DMS114 treated with DMSO at 0.1 percent for 48 hours (cell line): ENCODE data around the gene SPSB4.

Experiments
- DNase-seq: peaks from one replicate; lab custom pipeline; 2025; ENCODE audit not compliant: unreplicated experiment; lab: John Stamatoyannopoulos, UW

The SPSB4 gene

DNA sequence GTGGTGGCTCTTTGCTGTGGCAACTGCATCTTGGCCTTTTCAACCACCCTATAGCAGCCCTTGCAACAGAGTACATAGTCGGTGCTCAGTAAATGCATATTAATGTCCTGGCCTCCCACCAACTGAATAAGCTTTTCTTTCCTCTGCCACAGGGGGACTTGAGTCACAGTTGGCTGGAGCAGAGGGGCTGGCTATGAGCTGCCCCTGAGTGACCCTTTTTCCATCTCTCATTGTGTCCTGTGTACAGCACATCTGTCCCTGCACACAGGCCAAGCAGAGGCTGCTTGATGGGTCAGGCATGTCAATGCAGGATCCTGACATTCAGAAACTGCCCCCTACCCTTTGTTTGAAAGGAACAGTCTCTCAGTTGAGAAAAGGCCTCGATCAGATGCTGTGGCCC, 22.4 kb downstream of the SPSB4 start:
- DNase-seq = no peak

DNA sequence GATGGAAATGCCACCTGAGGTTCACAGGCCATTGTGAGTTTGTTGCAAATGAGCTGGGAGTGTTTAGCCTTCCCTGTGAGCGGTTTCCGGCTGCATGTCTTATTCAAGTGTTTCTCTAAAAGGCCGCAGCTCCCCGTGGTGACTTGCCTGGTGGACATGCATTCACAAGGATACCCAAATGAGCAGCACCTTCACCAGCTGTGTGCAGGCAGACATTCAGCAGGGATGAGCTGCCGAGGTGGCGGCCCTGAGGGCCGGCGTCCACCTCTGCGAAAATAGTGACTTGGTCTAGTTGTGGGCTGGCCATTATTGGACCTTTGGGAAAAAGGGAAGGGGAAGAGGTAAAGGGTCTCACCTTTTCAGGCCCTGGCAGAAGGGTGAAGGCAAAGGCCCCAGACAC, 23.4 kb downstream of the SPSB4 start:
- DNase-seq = no peak

DNA sequence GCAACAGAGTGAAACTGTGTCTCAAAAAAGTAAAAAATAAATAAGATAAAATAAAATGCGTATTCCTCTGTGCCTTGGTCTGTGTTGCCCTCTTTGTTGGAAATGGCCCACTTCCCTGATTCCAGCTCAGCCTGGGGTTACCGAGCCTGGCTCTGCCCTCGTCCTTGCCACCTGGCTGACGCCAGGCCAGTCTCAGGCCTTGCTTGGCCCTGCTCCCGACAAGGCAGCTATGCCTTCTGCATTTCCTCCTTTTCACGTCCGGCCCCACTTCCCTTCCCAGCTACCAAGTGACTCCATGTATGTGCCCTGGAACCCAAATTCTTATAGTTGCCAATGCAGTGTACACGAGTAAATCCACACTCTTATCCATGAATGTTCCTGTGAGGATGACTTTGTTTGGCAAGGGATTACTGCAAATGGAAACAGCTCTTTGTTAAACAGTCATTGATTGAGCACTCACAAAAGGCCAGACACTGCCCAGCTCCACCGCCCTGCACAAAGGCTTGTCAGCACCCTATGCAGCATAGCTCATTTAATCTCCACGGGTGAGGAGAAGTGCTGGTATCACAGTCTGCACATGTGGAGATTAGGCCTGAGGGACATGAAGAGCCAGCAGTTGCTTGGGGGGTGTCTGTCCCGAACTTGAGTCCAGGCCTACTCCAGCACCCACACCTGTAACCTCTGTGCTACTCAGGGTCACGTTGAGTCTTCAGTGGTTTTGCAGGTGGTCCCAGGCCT, 25.1 kb downstream of the SPSB4 start:
- DNase-seq = no peak

DNA sequence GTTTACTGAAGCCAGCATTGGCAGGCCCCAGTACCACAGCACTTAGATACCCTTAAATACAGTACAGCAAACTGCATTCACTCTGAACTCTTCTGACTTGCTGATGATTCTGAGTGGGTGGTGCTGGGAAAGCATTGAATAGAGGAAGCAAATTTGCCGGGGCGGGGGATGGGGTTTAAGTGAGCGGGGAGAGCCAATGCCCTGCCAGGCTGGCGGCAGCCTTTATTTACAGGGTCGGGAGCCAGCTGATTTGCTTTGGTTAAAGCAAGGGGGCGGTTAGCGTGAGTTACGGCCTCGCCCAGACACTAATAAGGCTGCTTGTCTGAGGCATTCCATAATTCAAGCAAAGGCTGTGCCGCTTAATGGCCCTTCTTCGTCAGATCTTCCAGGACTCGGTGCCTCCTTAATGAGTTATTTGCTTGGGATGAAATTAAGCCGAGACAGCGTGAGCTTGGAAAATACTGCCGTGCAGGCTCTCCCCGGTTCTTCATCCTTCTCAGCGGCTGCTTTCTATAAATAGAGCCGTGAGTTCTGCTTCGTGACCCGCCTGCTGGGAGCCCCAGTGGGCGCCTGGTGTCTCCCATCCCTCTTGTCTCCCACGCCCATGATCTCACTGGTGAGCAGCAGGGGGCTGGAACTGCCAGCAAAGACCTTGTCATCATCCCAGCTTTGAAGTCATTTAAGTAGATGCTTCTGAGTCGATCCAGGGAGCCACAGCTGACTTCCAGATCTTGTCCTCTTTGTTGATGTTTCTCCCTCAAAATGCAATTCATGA, 25.8 kb downstream of the SPSB4 start:
- DNase-seq = no peak

DNA sequence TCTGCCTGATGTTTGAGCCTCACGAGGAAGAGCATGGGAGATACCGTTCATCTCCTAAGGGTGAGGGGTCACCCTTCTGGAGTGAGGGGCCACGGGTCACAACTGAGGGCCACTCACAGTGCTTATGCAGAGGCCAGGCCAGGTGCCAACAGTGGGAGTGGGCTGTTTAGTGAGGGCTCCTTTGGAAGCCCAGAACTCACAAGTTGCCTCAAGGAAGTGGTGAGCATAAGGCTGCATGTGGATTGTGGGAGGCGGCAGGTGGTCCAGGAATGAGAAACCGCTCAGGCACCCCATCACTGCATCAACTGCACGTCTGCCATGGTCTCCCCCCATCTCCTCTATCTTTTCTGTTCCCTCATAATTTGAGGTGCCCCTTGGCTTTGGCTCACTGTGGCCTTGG, 26.5 kb downstream of the SPSB4 start:
- no peak for DNase-seq

DNA sequence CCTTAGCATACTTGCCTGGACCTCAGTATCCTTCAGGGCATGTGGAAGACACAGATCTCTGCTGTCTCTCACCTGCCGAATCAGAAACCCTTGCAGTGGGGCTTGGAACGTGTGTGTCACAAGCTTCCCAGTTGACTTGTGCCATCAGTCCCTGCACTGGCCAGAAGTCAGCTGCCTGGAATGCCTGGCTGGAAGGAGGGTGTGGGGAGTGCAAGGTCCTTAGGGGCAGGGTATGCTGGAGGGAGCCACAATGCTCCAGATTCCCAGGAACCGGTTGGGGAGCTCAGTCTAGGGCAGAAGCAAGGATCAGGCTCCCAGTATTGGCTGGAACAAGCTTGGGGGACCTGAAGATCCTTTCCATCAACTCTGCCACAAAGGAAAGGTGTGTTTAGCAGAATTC, 27.1 kb downstream of the SPSB4 start:
- DNase-seq = no peak

DNA sequence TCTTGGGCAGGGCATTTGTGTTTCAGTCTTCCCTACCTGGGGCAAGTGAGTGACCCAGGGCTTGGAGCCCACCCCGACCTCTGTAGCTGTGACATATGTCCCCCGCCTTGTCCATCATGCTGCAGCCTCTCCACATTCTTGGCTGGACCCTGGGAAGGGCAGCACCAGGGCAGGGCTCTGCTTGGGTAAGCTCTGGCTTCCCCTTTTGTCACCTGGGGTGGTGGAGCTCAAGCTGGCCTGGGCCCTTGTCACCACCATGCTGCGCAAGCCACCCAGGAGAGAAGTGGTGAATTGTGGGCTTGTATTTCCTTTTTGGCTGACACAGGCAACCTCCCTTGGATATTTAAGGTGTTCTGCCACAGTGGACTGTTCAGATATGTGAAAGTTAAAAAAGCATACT, 29.3 kb downstream of the SPSB4 start:
- no peak for DNase-seq

DNA sequence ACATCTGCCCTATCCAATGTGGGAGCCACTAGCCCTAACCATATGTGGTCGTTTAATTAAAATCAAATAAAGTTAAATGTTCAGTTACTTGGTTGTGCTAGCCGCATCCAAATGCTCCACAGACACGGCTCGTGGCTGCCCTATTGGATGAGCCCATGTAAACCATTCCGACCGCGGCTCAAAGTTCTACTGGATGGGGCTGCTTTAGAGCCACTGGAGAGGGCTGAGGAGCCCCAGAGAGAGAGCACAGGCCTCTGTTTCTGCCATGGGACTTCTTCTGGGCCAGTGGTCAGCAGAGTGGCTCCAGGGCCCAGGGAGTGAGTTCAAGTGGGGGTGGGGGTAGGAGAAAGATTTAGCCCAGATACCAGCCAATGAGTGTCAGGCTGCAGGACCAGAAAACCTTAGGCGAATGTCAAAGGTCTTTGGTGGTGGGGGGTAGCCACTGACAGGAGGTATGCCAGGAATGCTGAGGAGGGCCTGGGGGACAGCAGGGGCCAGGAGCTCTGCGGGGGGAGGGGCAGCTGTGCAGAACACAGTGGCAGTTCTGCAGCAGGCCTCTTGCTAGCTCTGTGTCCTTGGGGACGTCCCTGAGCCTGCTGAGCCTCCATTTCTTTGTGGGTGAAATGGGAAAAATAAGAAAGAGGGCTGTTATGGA, 30.1 kb downstream of the SPSB4 start:
- no peak for DNase-seq

DNA sequence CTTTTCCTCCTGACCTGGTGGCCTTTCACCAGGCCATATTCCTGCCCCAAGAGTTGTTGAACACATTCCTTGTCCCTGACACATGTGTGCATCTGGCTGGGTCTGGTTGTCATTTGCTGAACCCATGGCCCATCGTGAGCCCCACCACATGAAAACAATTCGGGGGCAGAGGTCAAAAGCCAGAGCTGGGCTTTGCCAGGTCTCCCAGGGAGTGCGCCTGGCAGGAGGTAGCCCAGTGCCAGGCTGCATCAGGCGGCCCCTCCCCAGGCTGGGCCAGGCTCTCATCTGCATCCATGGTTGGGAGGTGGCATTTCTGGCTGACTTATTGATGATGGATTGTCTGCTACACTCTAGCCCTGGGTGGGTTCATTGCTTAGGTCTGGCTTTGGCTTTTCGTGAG, 30.9 kb downstream of the SPSB4 start:
- no peak for DNase-seq

DNA sequence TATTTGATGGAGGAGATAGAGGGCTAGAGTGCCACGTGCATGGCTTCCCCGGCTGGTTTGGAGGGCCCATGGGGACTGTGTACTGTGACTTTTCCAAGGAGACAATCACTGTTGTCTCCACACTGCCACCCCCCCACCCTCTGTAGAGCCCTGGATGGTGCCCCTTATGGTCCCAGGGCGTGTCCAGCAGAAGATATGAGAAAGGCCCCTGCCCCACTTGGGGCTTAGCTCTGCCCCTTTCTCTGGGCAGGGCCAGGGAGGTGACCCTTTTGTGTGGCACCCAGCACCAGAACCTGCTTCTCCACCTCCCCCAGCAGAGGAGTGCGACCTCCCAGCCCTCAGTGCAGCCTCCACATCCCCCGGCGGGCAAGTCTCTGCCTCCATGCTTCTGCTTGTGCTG, 32.1 kb downstream of the SPSB4 start:
- no peak for DNase-seq

DNA sequence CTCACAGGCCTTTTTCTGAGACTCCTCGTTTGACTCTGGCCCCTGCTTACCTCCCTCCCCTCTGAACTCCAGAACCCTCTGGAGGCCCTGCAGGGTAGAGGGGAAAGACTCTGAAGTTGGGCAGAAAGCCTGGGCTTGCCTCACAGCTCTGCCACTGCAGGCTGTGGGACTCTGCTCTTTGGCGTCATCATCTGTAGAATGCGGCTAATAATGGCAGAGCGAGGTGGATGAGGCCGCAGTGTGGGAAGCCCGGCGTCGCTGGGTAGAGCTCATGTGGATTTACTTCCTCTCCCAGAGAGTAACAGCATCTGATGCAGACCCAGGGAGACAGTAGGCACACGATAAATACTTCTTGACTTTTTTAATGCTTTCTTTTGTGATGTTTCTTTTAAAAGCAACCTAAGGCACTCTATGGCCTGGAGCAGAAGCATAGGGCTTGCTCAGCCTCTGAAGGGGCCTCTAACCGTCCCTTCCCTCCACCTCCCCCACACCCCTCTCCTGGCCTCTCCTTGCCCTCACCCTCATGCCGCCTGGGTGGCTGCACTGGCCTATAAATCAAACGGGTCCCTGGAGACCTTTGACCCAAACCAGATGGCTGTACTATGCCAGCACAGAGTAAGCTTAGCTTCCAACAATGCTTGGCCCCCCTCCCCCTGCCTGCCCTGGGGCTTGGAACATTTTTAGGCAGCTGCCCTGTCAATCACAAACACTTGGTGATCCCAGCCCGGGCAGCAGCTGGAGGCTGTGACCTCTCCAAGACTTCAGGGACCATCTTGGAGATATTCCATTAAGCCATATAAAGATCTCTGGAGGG, 32.9 kb downstream of the SPSB4 start:
- DNase-seq = no peak

DNA sequence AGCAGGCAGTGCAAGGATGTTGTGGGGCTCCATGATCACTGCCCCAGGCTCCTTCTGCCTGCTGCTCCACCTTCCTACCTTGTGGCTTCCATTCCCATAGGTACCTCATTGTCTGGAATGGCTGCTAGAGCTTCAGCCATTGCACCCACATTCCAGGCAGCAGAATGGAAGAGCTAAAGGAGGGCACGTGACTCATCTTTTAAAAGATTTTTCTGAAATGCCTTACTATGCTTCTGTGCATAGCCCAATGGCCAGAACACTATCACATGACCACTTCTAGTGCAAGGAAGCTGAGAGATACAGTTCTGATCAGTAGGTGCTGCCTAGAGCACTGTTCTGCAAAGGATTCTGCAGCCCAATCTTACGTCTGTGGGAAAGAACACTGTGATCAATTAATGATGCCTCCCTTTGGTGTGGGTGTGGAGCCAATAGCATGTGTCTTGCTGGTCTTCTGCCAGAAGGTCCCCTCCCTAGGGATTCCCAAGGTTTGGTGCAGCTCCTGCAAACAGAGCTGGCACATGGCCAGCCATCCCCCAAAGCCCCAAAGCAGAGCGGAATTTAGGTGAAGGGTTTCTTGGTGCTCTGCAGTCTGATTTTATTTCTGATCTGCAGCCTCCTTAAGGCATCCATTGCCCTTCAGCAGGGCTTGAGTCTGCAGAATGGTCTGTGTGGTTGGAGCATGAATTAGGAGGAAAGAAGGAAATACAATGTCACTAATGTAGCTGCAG, 34.4 kb downstream of the SPSB4 start:
- DNase-seq = no peak

DNA sequence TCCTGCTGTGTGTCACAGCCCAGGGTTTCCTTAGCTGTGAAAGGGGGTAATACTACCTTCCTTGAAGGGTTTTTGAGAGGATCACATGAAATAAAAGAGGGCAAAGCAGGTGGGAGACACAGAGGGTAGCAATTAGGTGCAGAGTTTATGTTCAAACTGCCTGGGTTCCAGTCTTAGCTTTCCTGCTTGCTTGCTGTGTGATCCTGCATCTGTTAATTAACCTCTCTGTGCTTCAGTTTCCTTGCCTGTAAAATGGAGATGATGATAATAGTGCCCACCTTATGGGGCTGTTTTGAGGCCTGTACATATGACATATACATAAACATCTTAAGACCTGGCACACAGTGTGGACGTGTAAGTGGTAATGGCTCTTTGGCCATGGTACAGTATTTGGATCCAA, 35.0 kb downstream of the SPSB4 start:
- no peak for DNase-seq

DNA sequence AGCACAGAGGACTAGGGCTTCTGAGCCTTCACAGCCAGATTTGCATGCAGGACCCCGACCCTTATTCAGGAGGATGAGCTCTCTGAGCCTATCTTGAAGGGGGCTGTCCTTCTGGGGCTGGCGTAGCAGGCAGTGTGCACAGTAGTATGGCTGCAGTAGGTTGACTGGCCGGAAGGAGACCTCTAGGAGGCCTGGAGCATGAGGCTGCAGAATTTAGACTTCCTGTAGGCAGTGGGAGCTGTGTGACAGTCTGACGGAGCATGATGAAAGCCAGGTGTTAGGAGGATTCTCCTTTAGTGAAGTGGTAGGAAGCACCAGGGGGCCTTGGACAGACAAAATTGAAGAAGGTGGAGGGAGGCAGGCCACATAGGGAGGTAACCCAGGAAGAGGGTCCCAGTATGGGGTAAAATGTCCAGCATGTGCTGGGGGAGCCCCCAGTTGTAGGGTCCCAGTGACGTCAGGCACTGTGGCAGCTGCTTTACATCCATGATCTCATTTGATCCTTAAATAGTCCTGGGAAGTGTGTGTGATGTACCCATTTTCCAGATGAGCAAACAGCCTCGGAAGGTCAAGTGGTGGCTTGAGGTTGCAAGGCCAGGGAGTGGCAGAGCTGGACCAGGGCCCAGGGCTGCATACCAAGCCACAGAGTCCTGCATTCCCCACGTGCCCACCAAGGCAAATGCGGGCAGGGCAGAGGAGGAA, 36.1 kb downstream of the SPSB4 start:
- no peak for DNase-seq

DNA sequence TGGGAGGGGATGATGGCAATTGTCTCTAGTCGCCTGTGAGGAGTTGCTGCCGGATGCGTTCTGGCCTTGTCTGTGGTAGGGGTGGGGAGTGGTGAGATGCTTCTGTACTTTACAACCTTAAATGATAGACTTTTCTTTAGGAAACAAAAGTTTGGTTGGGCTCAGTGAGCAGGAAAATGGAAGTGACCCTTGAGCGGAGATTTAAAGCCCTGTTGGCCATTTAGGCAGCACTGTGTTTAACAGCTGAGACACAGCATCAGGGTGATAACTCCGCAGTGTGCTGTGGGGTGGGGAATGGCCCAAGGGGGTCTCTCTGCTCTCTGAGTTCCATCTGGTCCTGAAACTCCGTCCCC, 36.6 kb downstream of the SPSB4 start:
- no peak for DNase-seq

DNA sequence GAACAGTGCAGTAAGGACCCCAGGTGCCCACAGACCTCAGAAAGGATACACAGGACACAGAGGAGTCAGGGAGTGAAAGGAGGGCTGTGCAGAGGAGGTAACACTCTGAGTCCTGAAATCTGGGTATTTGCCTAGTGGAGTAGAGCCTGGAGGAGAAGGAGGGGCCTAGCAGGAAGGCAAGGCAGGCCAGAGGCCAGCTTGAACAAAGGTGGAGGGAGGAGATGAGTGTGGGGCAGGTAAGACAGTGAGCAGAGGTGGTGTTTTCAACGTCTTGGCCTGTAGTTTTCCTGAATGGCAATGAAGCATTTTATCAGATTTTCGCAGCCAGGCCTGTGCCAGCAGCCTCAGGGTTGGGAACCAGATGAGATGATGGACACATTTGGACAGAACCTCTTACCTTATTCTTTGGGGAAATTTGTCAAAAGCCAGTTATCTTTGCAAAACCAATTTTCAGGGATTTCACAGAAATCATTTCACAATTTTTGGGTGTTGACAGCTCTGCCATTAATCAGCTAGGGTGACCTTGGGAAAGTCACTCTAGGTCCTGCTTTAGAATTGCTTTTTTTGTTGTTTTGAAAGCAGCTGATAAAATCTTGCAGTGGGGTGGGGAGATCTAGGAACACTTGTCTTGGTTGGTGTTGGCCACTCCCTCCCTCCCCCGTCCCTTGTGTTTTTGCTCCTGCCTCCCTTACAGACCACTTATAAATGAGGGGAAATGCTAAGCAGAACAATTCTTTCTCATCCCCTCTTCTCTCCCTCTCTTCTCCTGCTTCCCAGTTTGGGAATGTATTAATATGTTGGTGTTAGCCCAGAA, 38.4 kb downstream of the SPSB4 start:
- DNase-seq = no peak

DNA sequence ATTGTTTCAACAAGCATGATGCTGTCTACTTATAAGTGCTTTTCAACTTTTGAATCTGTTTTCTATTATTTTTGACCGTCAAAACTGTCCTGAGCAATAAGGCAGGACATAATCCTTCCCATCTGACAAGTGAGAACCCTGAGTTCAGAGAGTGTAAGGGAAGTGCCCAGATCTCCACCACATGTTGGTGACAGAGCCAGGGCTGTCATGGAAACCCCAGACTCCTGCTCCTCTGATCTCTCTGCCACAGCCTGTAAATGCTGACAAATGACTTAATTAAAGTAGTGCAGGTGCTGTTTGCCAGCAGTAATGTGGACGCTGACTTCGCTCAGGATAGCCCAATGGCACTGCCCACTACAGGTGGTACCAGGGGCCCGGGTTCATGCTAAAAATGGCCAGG, 40.3 kb downstream of the SPSB4 start:
- DNase-seq = no peak

DNA sequence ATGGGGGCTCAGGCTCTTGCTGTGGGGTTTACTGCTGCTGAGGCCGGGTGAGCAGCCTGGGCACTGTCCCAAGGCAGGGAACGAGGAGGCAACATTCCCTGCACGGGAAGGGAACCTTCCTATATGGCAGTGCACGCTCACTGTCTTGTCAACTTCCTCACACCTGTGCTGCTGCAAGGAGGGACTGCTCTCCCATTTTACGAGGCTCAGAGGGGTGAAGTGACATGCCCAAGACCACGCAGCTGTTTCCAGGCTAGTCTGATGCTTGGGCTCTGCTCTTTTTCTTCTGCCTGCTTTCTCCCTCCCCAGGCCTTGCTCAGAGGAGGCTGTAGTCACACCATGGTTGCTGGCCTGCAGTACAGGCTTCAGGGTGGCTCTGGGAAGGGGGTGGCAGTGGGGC, 41.5 kb downstream of the SPSB4 start:
- DNase-seq = no peak

DNA sequence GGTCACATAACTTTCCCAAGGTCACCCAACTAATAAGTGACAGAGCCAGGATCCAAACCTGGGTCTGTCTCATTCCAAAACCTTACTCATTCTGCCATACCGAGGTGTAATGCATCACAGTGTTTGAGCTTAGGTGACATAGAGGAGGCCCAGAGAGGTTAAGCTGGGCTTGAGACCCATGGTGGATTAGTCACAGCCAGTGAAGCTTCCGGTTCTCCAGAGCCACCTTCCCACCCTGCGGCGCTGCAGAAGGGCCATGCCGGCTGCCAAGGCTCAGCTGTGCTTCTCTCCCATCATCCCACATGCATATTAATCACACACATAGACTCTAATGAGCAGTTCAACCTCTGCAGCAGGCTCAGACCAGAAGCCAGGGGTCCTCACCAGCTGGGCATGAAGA, 42.2 kb downstream of the SPSB4 start:
- DNase-seq = no peak
